Panc1 (cell line): ENCODE results near the gene FGGY. TPM values are rescaled to one million over a fixed set of nuclear protein-coding genes. Genes with fewer than 3 reads are reported as not detected.

Source experiments
- ATAC-seq: fragments of 200-7000 bp; cut with Tn5 transposase; 2 replicates; pipeline ENCODE4 v1.9.1; 2020; ENCODE audit warnings: mild to moderate bottlenecking, moderate library complexity
- BruUV-seq: library from RNA; stranded (reverse); fragments of 400-500 nt; replicated peaks from 2 replicates; lab custom pipeline; 2021; lab: Mats Ljungman, UMichigan
- CTCF ChIA-PET: fragments of 300-600 bp; sonication (Branson Sonifier 250); formaldehyde crosslinking; loops from one replicate; lab custom pipeline; 2022; ENCODE audit warnings: antibody characterized with exemption; lab: Charles Lee
- POLR2A ChIA-PET: fragments of 300-600 bp; sonication (Branson Sonifier 250); formaldehyde crosslinking; loops from one replicate; lab custom pipeline; 2022; ENCODE audit warnings: antibody characterized with exemption; lab: Charles Lee
- DNase-seq: peaks from one replicate; pipeline ENCODE4 v3.0.0-alpha.2; 2010; ENCODE audit warnings: low read depth, low spot score
- H3K27ac ChIP-seq: 2 replicates; pipeline ENCODE4 v1.5.1; 2011; ENCODE audit warnings: mild to moderate bottlenecking, low read length, inconsistent platforms
- H3K27me3 ChIP-seq: fragments of 200-500 bp; sonication (Bioruptor generic); 2 replicates; pipeline ENCODE4 v1.6.0; 2014; ENCODE audit warnings: low read length, inconsistent platforms; ENCODE audit not compliant: control insufficient read depth, insufficient read depth
- H3K36me3 ChIP-seq: fragments of 200-500 bp; sonication (Bioruptor generic); 2 replicates; pipeline ENCODE4 v1.5.1; 2014; ENCODE audit warnings: inconsistent platforms, mild to moderate bottlenecking, low read length, moderate library complexity; ENCODE audit not compliant: control insufficient read depth, insufficient read depth
- H3K4me1 ChIP-seq: 2 replicates; pipeline ENCODE4 v1.5.1; 2011; ENCODE audit warnings: inconsistent platforms, mild to moderate bottlenecking, low read length, moderate library complexity; ENCODE audit not compliant: control insufficient read depth, insufficient read depth
- H3K4me3 ChIP-seq, 2 experiments: 2 replicates each; pipeline ENCODE4 v1.5.1; 2011 to 2012; ENCODE audit warnings: low read depth in 2 of 2, low read length in 2 of 2, mild to moderate bottlenecking in 2 of 2, inconsistent platforms in 1 of 2, moderate library complexity in 1 of 2
- H3K9me3 ChIP-seq: fragments of 200-500 bp; sonication (Bioruptor generic); 2 replicates; pipeline ENCODE4 v1.5.1; 2014; ENCODE audit warnings: low read depth, mild to moderate bottlenecking, inconsistent platforms, low read length, moderate library complexity; ENCODE audit not compliant: control insufficient read depth, insufficient read depth
- CTCF ChIP-seq: fragments of 450-650 bp; IDR thresholded peaks from 2 replicates; pipeline ENCODE4 v1.5.1; 2017; ENCODE audit warnings: mild to moderate bottlenecking
- POLR2AphosphoS5 ChIP-seq: IDR thresholded peaks from 2 replicates; pipeline ENCODE4 v1.6.1; 2012; ENCODE audit warnings: mild to moderate bottlenecking, low read depth, low read length, moderate library complexity
- REST ChIP-seq, 2 experiments: IDR thresholded peaks; 2 replicates each; pipeline ENCODE4 v1.6.1; 2011 to 2012; ENCODE audit warnings: low read depth in 2 of 2, control low read depth in 1 of 2, low read length in 1 of 2, mild to moderate bottlenecking in 1 of 2, moderate library complexity in 1 of 2; ENCODE audit not compliant: insufficient read depth in 1 of 2
- SIN3A ChIP-seq: IDR thresholded peaks from 2 replicates; pipeline ENCODE4 v1.6.1; 2012; ENCODE audit warnings: low read depth, mild to moderate bottlenecking, low read length, moderate library complexity, borderline replicate concordance; ENCODE audit not compliant: insufficient read depth
- TCF7L2 ChIP-seq: IDR thresholded peaks from 2 replicates; pipeline ENCODE4 v1.6.1; 2011; ENCODE audit warnings: mild to moderate bottlenecking, low read depth, low read length, inconsistent platforms
- in situ Hi-C: cut with HindIII; loops from 2 replicates; pipeline ENCODE4 v1.10.0; 2016; ENCODE audit warnings: low sequenced_read_pairs, low pct_unique_long_range_greater_than_20kb
- intact Hi-C: fragments of 100-400 bp; cut with micrococcal nuclease; formaldehyde crosslinking; loops from one replicate; pipeline ENCODE4 v1.10.0; 2022; ENCODE audit not compliant: unreplicated experiment
- total RNA-seq: library from RNA; stranded (reverse); gene quantifications from one replicate; pipeline ENCODE4 v1.2.1, GENCODE V29; 2021; ENCODE audit not compliant: unreplicated experiment

Gene FGGY
- total RNA-seq, 1 experiment from 2014 or later: 15.5 TPM

GRCh38 chr1:59293206-59293605 lies 3.7 kb upstream of the FGGY start:
- BruUV-seq: no TSS peak
- intact Hi-C loops (no loop called here), in situ Hi-C loops (no loop called here)
- ChIA-PET CTCF (no interaction called here), POLR2A (no interaction called here)
- Histone ChIP-seq H3K36me3 (no peaks in the 10 kb centered on the region; the same call in 1 of the 2 replicates), H3K9me3 (no peaks in the 10 kb centered on the region), H3K27me3 (no peaks in the 10 kb centered on the region), H3K4me1 (peaks cover 14% of the 10 kb centered on the region), H3K4me3 (no peak overlapping the region), H3K27ac (no peak overlapping the region)
- TF ChIP-seq SIN3A (no peak), TCF7L2 (no peak), CTCF (no peak), POLR2AphosphoS5 (no peak), REST (IDR thresholded peaks at IDR 0.05; ENCODE audit: insufficient read depth in 1 of 2, low read depth in 2 of 2, low read length in 1 of 2) (no peak)
- DNase-seq (no peak), ATAC-seq (no peak)

GRCh38 chr1:59293849-59294248 lies 3.0 kb upstream of the FGGY start:
- Histone ChIP-seq H3K4me1 (peaks cover 16% of the 10 kb centered on the region), H3K9me3 (no peaks in the 10 kb centered on the region), H3K36me3 (no peaks in the 10 kb centered on the region; the same call in 1 of the 2 replicates), H3K4me3 (no peak overlapping the region), H3K27me3 (no peaks in the 10 kb centered on the region), H3K27ac (no peak overlapping the region)
- no peak for TF ChIP-seq TCF7L2
- no peak for TF ChIP-seq CTCF
- TF ChIP-seq SIN3A: no peak
- TF ChIP-seq REST (IDR thresholded peaks at IDR 0.05; ENCODE audit: insufficient read depth in 1 of 2, low read depth in 2 of 2, low read length in 1 of 2): no peak
- TF ChIP-seq POLR2AphosphoS5: no peak
- intact Hi-C loops (no loop called here), in situ Hi-C loops (no loop called here)
- DNase-seq: no peak
- ChIA-PET CTCF (no interaction called here), POLR2A (no interaction called here)
- ATAC-seq: no peak
- BruUV-seq: no TSS peak
